Glutamatergic neuron (in vitro differentiated cells): ENCODE data around the gene EPHA2. TPM values are rescaled to one million over a fixed set of nuclear protein-coding genes. Genes with fewer than 3 reads are reported as not detected.

Experiments
- DNase-seq: peaks from one replicate; pipeline ENCODE4 v3.0.0; 2022
- H3K27ac Mint-ChIP-seq: one replicate; pipeline ENCODE4 v1.8.0; 2020; ENCODE audit warnings: mild to moderate bottlenecking, mixed read lengths, inconsistent platforms; ENCODE audit not compliant: unreplicated experiment
- H3K27me3 Mint-ChIP-seq: one replicate; pipeline ENCODE4 v1.8.0; 2020; ENCODE audit warnings: mild to moderate bottlenecking, moderate library complexity, mixed read lengths, inconsistent platforms; ENCODE audit not compliant: unreplicated experiment
- H3K36me3 Mint-ChIP-seq: one replicate; pipeline ENCODE4 v1.8.0; 2020; ENCODE audit warnings: mild to moderate bottlenecking, mixed read lengths, inconsistent platforms; ENCODE audit not compliant: unreplicated experiment
- H3K4me1 Mint-ChIP-seq: one replicate; pipeline ENCODE4 v1.8.0; 2020; ENCODE audit warnings: mild to moderate bottlenecking, low read depth, mixed read lengths, inconsistent platforms; ENCODE audit not compliant: unreplicated experiment
- H3K4me3 Mint-ChIP-seq: one replicate; pipeline ENCODE4 v1.8.0; 2020; ENCODE audit warnings: mild to moderate bottlenecking, mixed read lengths, inconsistent platforms; ENCODE audit not compliant: unreplicated experiment
- H3K9me3 Mint-ChIP-seq: one replicate; pipeline ENCODE4 v1.8.0; 2020; ENCODE audit warnings: mild to moderate bottlenecking, moderate library complexity, mixed read lengths, inconsistent platforms; ENCODE audit not compliant: unreplicated experiment
- CTCF ChIP-seq: fragments of 200-600 bp; sonication (generic); IDR thresholded peaks from one replicate; pipeline ENCODE4 v1.5.0; 2021; ENCODE audit not compliant: partially characterized antibody, unreplicated experiment
- total RNA-seq: library from RNA; stranded (reverse); fragmentation: NEBNext Ultra II Directional; extraction: Animal tissue kit (Norgen Biotek cat#: 25700); gene quantifications from one replicate; pipeline ENCODE4 v1.2.1, GENCODE V29; 2021; ENCODE audit not compliant: unreplicated experiment

Gene EPHA2
- total RNA-seq, 1 donor from 2014 or later = 0.29 TPM

GRCh38 chr1:16162163-16162822 lies 6.4 kb upstream of the EPHA2 start:
- H3K27me3 Mint-ChIP-seq = peaks cover 17% of the 10 kb centered on the region
- no peak for TF ChIP-seq CTCF
- no peak overlapping the region for H3K4me3 Mint-ChIP-seq
- no peak overlapping the region for H3K27ac Mint-ChIP-seq
- H3K9me3 Mint-ChIP-seq = peaks cover 4% of the 10 kb centered on the region
- peaks cover 13% of the 10 kb centered on the region for H3K4me1 Mint-ChIP-seq
- no peaks in the 10 kb centered on the region for H3K36me3 Mint-ChIP-seq
- DNase-seq = no peak

GRCh38 chr1:16161717-16162116 lies 5.8 kb upstream of the EPHA2 start:
- H3K4me1 Mint-ChIP-seq = peaks cover 13% of the 10 kb centered on the region
- peaks cover 5% of the 10 kb centered on the region for H3K9me3 Mint-ChIP-seq
- peaks cover 20% of the 10 kb centered on the region for H3K27me3 Mint-ChIP-seq
- H3K4me3 Mint-ChIP-seq = no peak overlapping the region
- H3K36me3 Mint-ChIP-seq = no peaks in the 10 kb centered on the region
- H3K27ac Mint-ChIP-seq = no peak overlapping the region
- DNase-seq = no peak
- no peak for TF ChIP-seq CTCF

GRCh38 chr1:16158993-16159831 lies 3.3 kb upstream of the EPHA2 start:
- Mint-ChIP-seq H3K9me3 (peaks cover 2% of the 10 kb centered on the region), H3K4me3 (no peak overlapping the region), H3K36me3 (no peaks in the 10 kb centered on the region), H3K27ac (no peak overlapping the region), H3K4me1 (peaks cover 3% of the 10 kb centered on the region), H3K27me3 (peaks cover 15% of the 10 kb centered on the region)
- DNase-seq = no peak
- no peak for TF ChIP-seq CTCF

GRCh38 chr1:16158025-16158424 lies 2.2 kb upstream of the EPHA2 start:
- Mint-ChIP-seq H3K4me3 (no peak overlapping the region), H3K27me3 (peaks cover 13% of the 10 kb centered on the region), H3K4me1 (peaks cover under 1% of the 10 kb centered on the region), H3K36me3 (no peaks in the 10 kb centered on the region), H3K9me3 (peaks cover 2% of the 10 kb centered on the region), H3K27ac (no peak overlapping the region)
- DNase-seq = no peak
- no peak for TF ChIP-seq CTCF
